GM12878 (cell line): ENCODE measurements around the gene CD83. TPM values are rescaled to one million over a fixed set of nuclear protein-coding genes. Genes with fewer than 3 reads are reported as not detected.

Source experiments
- ATF2 ChIP-seq: IDR thresholded peaks from 2 replicates; pipeline ENCODE4 v1.6.1; 2012; ENCODE audit warnings: low read length, inconsistent platforms
- CREM ChIP-seq: IDR thresholded peaks from 2 replicates; pipeline ENCODE4 v1.6.1; 2014; ENCODE audit warnings: antibody characterized with exemption, low read depth
- DPF2 ChIP-seq: fragments of 450-650 bp; IDR thresholded peaks from 2 replicates; pipeline ENCODE4 v1.6.1; 2017; ENCODE audit warnings: mild to moderate bottlenecking
- EED ChIP-seq: sonication (generic); IDR thresholded peaks from 2 replicates; pipeline ENCODE4 v1.6.1; 2016; ENCODE audit warnings: antibody characterized with exemption, low read depth
- HDGF ChIP-seq: fragments of 450-650 bp; IDR thresholded peaks from 2 replicates; pipeline ENCODE4 v1.6.1; 2016; ENCODE audit warnings: antibody characterized with exemption
- KAT2A ChIP-seq: conservative IDR thresholded peaks from 2 replicates; pipeline ENCODE4 v1.6.1; 2011; ENCODE audit warnings: low read depth, low read length; ENCODE audit not compliant: control insufficient read depth
- KDM1A ChIP-seq: fragments of 200-600 bp; sonication (generic); IDR thresholded peaks from 2 replicates; pipeline ENCODE4 v1.6.1; 2016; ENCODE audit warnings: borderline replicate concordance
- MAX ChIP-seq: IDR thresholded peaks from 2 replicates; pipeline ENCODE4 v1.6.1; 2012; ENCODE audit warnings: low read depth, low read length, improper control_type of control experiment
- NFIC ChIP-seq: IDR thresholded peaks from 2 replicates; pipeline ENCODE4 v1.6.1; 2012; ENCODE audit warnings: low read depth, mild to moderate bottlenecking, inconsistent platforms, low read length, moderate library complexity
- POLR2A ChIP-seq: IDR thresholded peaks from 2 replicates; pipeline ENCODE4 v1.6.1; 2011; ENCODE audit warnings: low read depth, mild to moderate bottlenecking, low read length
- SIN3A ChIP-seq: IDR thresholded peaks from 2 replicates; pipeline ENCODE4 v1.6.1; 2012; ENCODE audit warnings: low read depth, low read length, improper control_type of control experiment
- SIX5 ChIP-seq: IDR thresholded peaks from 2 replicates; pipeline ENCODE4 v1.6.1; 2011; ENCODE audit warnings: mild to moderate bottlenecking, low read depth, low read length, moderate library complexity; ENCODE audit not compliant: severe bottlenecking
- STAT3 ChIP-seq: IDR thresholded peaks from 2 replicates; pipeline ENCODE4 v1.6.1; 2011; ENCODE audit warnings: low read depth, low read length, improper control_type of control experiment
- TBL1XR1 ChIP-seq: IDR thresholded peaks from 2 replicates; pipeline ENCODE4 v1.6.1; 2012; ENCODE audit warnings: low read depth, low read length, improper control_type of control experiment
- TCF3 ChIP-seq: IDR thresholded peaks from 2 replicates; pipeline ENCODE4 v1.6.1; 2012; ENCODE audit warnings: low read depth, mild to moderate bottlenecking, low read length, borderline replicate concordance; ENCODE audit not compliant: insufficient read depth
- ZBTB40 ChIP-seq: fragments of 450-650 bp; IDR thresholded peaks from 2 replicates; pipeline ENCODE4 v1.6.1; 2016; ENCODE audit warnings: mild to moderate bottlenecking, moderate library complexity, borderline replicate concordance
- polyA plus RNA-seq, 11 experiments: library from polyadenylated mRNA; depleted of rRNA in 4 of 11; unstranded in 6 of 11; stranded (reverse) in 5 of 11; fragments of >200 nt; fragmentation: Nextera tagmentation in 4 of 11; fragmentation: Illumina TruSeq in 1 of 11; extraction: Ambion mirVana in 4 of 11; extraction: Trizol in 1 of 11; gene quantifications; 1 replicate in 1 of 11; 2 replicates in 10 of 11; pipeline versions ENCODE4 v1.2.1 to v1.2.3, GENCODE V29; 2011 to 2016; ENCODE audit warnings: inconsistent platforms in 2 of 11, missing spikeins in 2 of 11, low read depth in 1 of 11
- total RNA-seq, 4 experiments: library from RNA; depleted of rRNA in 3 of 4; stranded (reverse); fragments of >200 nt in 3 of 4; fragmentation: Illumina TruSeq in 1 of 4; extraction: Trizol in 1 of 4; gene quantifications; 2 replicates each; pipeline versions ENCODE4 v1.2.1 to v1.2.3, GENCODE V29; 2013 to 2021
- TF ChIP-seq, protein P1 (sequence below): IDR thresholded peaks from 2 replicates; pipeline ENCODE4 v1.6.1; 2011; ENCODE audit warnings: low read depth, low read length, improper control_type of control experiment, borderline replicate concordance
- TF ChIP-seq, protein P2 (sequence below): fragments of 450-650 bp; IDR thresholded peaks from 2 replicates; pipeline ENCODE4 v1.6.1; 2017; ENCODE audit warnings: antibody characterized with exemption, mild to moderate bottlenecking, moderate library complexity
- TF ChIP-seq, protein P3 (sequence below): IDR thresholded peaks from 2 replicates; pipeline ENCODE4 v1.6.1; 2011; ENCODE audit warnings: borderline replicate concordance, low read depth, mild to moderate bottlenecking, moderate library complexity, low read length; ENCODE audit not compliant: insufficient read depth, poor library complexity, severe bottlenecking

Gene CD83
- total and polyA plus RNA-seq, 10 of the 15 experiments (the other 5 are each of a cell fraction or from before 2014, with no cell fraction given): 76.1 to 174 (median 129) TPM

- no peak for TF ChIP-seq ZBTB40
- peak; percentile 77 for TF ChIP-seq TBL1XR1
- TF ChIP-seq KDM1A: no peak
- TF ChIP-seq TCF3: no peak
- peak; percentile 96 for TF ChIP-seq NFIC
- no peak for TF ChIP-seq HDGF
- TF ChIP-seq KAT2A: no peak
- peak; percentile 91 for TF ChIP-seq DPF2
- peak; percentile 94 for TF ChIP-seq CREM
- TF ChIP-seq, protein P1, sequence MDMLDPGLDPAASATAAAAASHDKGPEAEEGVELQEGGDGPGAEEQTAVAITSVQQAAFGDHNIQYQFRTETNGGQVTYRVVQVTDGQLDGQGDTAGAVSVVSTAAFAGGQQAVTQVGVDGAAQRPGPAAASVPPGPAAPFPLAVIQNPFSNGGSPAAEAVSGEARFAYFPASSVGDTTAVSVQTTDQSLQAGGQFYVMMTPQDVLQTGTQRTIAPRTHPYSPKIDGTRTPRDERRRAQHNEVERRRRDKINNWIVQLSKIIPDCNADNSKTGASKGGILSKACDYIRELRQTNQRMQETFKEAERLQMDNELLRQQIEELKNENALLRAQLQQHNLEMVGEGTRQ: no peak
- TF ChIP-seq, protein P2, sequence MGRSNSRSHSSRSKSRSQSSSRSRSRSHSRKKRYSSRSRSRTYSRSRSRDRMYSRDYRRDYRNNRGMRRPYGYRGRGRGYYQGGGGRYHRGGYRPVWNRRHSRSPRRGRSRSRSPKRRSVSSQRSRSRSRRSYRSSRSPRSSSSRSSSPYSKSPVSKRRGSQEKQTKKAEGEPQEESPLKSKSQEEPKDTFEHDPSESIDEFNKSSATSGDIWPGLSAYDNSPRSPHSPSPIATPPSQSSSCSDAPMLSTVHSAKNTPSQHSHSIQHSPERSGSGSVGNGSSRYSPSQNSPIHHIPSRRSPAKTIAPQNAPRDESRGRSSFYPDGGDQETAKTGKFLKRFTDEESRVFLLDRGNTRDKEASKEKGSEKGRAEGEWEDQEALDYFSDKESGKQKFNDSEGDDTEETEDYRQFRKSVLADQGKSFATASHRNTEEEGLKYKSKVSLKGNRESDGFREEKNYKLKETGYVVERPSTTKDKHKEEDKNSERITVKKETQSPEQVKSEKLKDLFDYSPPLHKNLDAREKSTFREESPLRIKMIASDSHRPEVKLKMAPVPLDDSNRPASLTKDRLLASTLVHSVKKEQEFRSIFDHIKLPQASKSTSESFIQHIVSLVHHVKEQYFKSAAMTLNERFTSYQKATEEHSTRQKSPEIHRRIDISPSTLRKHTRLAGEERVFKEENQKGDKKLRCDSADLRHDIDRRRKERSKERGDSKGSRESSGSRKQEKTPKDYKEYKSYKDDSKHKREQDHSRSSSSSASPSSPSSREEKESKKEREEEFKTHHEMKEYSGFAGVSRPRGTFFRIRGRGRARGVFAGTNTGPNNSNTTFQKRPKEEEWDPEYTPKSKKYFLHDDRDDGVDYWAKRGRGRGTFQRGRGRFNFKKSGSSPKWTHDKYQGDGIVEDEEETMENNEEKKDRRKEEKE: no peak
- TF ChIP-seq SIN3A: no peak
- TF ChIP-seq POLR2A: no peak
- 0 out of 2 replicates have a peak, but pooled peaks have one; percentile 27 for TF ChIP-seq MAX
- TF ChIP-seq, protein P3, sequence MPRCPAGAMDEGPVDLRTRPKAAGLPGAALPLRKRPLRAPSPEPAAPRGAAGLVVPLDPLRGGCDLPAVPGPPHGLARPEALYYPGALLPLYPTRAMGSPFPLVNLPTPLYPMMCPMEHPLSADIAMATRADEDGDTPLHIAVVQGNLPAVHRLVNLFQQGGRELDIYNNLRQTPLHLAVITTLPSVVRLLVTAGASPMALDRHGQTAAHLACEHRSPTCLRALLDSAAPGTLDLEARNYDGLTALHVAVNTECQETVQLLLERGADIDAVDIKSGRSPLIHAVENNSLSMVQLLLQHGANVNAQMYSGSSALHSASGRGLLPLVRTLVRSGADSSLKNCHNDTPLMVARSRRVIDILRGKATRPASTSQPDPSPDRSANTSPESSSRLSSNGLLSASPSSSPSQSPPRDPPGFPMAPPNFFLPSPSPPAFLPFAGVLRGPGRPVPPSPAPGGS: peak; percentile 86
- no peak for TF ChIP-seq SIX5
- peak; percentile 99 for TF ChIP-seq ATF2
- peak; percentile 71; the same call in 1 of the 2 replicates for TF ChIP-seq STAT3
- TF ChIP-seq EED: peak; percentile 99
These were observed 4.4 kb downstream of the CD83 start (continued) for GRCh38 chr6:14121936-14122344.
